ENCODE data around the gene TUBB. TPM values are rescaled to one million over a fixed set of nuclear protein-coding genes. Genes with fewer than 3 reads are reported as not detected.

TUBB gene
- total and polyA plus RNA-seq, 2 donors (not counting 1 experiment from before 2014, with no cell fraction given): 102 to 295 TPM

GRCh38 chr6:30688569-30688968 lies 31.6 kb upstream of the TUBB start:
- Histone ChIP-seq H2AFZ (ENCODE audit: insufficient read depth, low read depth, low read length, poor library complexity, severe bottlenecking) (no peak overlapping the region), H3K4me1 (ENCODE audit: control insufficient read depth in 2 of 2, insufficient read depth in 2 of 2, low read length in 2 of 2) (peaks cover 36 to 43% of the 10 kb centered on the region in 2 donors), H3K4me2 (replicated peaks; ENCODE audit: low read depth, low read length, poor library complexity, severe bottlenecking) (peak overlapping the region; percentile 100), H3K4me3 (ENCODE audit: control extremely low read depth in 1 of 5, extremely low read depth in 1 of 5, insufficient read depth in 1 of 5, low read depth in 2 of 5, low read length in 4 of 5) (peak overlapping the region in 4 of 5 experiments; percentile 91 to 100 (median 95)), H3K27ac (ENCODE audit: low read length in 2 of 2) (peak overlapping the region; percentile 93 to 97), H4K20me1 (ENCODE audit: control insufficient read depth, insufficient read depth, low read length, poor library complexity, severe bottlenecking) (peaks cover 31% of the 10 kb centered on the region), H3K36me3 (replicated peaks in 1 of 2; ENCODE audit: control extremely low read depth in 1 of 2, control insufficient read depth in 1 of 2, extremely low read depth in 1 of 2, insufficient read depth in 2 of 2, low read length in 1 of 2) (peaks cover 0 to 3% of the 10 kb centered on the region in 2 experiments), H3K27me3 (replicated peaks in 1 of 4; ENCODE audit: control extremely low read depth in 1 of 4, control insufficient read depth in 3 of 4, insufficient read depth in 4 of 4, low read length in 3 of 4) (no peaks in the 10 kb centered on the region), H3K9ac (ENCODE audit: low read length) (peak overlapping the region; percentile 98), H3K9me3 (ENCODE audit: control extremely low read depth in 1 of 3, control insufficient read depth in 2 of 3, insufficient read depth in 1 of 3, low read length in 2 of 3) (no peaks in the 10 kb centered on the region), H3K79me2 (ENCODE audit: control insufficient read depth, insufficient read depth, low read length) (peaks cover 44% of the 10 kb centered on the region)
- ChIA-PET CTCF (interaction anchor here (0.9 to 8.9 kb wide), 9 partner anchors 9 to 73 kb away, joined by 3 to 151 read pairs (median 4); partner anchors contain the start of genes DHX16, MDC1, MRPS18B and TUBB), POLR2A (interaction anchor here (0.8 to 3.2 kb wide), 8 partner anchors 8 to 132 kb away, joined by 3 to 45 read pairs (median 5); partner anchors contain the start of genes DHX16, GNL1, MDC1 and TUBB)
- intact Hi-C loops (cut with micrococcal nuclease): loop anchor here (1.0 kb wide), 1 partner anchor 9 kb away; no protein-coding TSS in a partner anchor
- Mint-ChIP-seq H3K4me1 (peaks cover 63% of the 10 kb centered on the region), H3K4me3 (peak overlapping the region; percentile 97), H3K27ac (peak overlapping the region; percentile 99), H3K9me3 (ENCODE audit: insufficient read depth) (no peaks in the 10 kb centered on the region), H3K27me3 (no peaks in the 10 kb centered on the region)
- peak; percentile 77 for DNase-seq
- no peak for TF ChIP-seq CTCF (IDR thresholded peaks at IDR 0.05)
- TF ChIP-seq EZH2 (IDR thresholded peaks at IDR 0.05; ENCODE audit: borderline replicate concordance, insufficient read depth, low read depth, low read length, poor library complexity, severe bottlenecking): no peak
- peak; percentile 11 for ATAC-seq (ENCODE audit: low read depth)
- 17% methylated on average over 1 of the region's 9 CpGs for WGBS (ENCODE audit: insufficient coverage)

Measured in B cell (primary cell).